Nephron (organoid): Measurements from ENCODE around the gene GJC2.
"Not testable (repeated sequence)": the region's sequence is repeated elsewhere in the genome, so short reads cannot be mapped to it uniquely, and the experiment has no call there.

Source experiments
- H3K27ac Mint-ChIP-seq, 3 experiments: 2 replicates each; pipeline ENCODE4 v1.8.0; 2020; ENCODE audit warnings: mixed read lengths in 3 of 3, mild to moderate bottlenecking in 2 of 3, moderate library complexity in 1 of 3
- H3K27me3 Mint-ChIP-seq: 2 replicates; pipeline ENCODE4 v1.8.0; 2021; ENCODE audit warnings: low read depth, mild to moderate bottlenecking, moderate library complexity, mixed read lengths
- H3K36me3 Mint-ChIP-seq: 2 replicates; pipeline ENCODE4 v1.8.0; 2020; ENCODE audit warnings: low read depth, mixed read lengths
- H3K4me1 Mint-ChIP-seq: 2 replicates; pipeline ENCODE4 v1.8.0; 2020; ENCODE audit warnings: mixed read lengths
- H3K4me3 Mint-ChIP-seq, 3 experiments: 2 replicates each; pipeline ENCODE4 v1.8.0; 2020; ENCODE audit warnings: mild to moderate bottlenecking in 3 of 3, mixed read lengths in 3 of 3, moderate library complexity in 2 of 3
- H3K9me3 Mint-ChIP-seq: 2 replicates; pipeline ENCODE4 v1.8.0; 2020; ENCODE audit warnings: mixed read lengths
- TF ChIP-seq, protein P1 (sequence below), 3 experiments: fragments of 200-600 bp; sonication (generic); IDR thresholded peaks; one replicate each; pipeline ENCODE4 v1.5.0; 2021; ENCODE audit warnings: antibody characterized with exemption in 3 of 3; ENCODE audit not compliant: unreplicated experiment in 3 of 3

The GJC2 gene

DNA sequence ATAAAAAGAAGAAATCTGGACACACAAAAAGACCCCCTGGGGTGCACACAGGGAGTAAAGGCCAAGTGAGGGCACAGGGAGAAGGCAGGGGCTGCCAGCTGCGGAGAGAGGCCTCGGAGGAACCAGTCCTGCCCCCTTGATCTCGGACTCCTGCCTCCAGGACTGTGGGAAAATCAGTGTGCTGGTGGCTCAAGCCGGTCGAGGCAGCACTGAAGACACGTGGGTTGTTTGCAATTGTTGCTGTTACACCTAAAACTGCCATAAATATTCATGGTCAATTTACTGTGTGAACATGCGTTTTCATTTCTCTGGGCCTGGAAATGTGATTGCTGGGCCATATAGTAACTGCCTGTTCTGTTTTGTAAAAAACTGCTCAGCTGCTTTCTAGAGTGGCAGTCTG lies 34.4 kb downstream of the GJC2 start:
- TF ChIP-seq, protein P1, sequence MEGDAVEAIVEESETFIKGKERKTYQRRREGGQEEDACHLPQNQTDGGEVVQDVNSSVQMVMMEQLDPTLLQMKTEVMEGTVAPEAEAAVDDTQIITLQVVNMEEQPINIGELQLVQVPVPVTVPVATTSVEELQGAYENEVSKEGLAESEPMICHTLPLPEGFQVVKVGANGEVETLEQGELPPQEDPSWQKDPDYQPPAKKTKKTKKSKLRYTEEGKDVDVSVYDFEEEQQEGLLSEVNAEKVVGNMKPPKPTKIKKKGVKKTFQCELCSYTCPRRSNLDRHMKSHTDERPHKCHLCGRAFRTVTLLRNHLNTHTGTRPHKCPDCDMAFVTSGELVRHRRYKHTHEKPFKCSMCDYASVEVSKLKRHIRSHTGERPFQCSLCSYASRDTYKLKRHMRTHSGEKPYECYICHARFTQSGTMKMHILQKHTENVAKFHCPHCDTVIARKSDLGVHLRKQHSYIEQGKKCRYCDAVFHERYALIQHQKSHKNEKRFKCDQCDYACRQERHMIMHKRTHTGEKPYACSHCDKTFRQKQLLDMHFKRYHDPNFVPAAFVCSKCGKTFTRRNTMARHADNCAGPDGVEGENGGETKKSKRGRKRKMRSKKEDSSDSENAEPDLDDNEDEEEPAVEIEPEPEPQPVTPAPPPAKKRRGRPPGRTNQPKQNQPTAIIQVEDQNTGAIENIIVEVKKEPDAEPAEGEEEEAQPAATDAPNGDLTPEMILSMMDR (IDR thresholded peaks at IDR 0.05; ENCODE audit: unreplicated experiment in 3 of 3), result no peak
- no peak overlapping the region for H3K4me3 Mint-ChIP-seq
- H3K36me3 Mint-ChIP-seq, result peaks cover 8% of the 10 kb centered on the region
- peak overlapping the region in 1 of 3 experiments; percentile 44 for H3K27ac Mint-ChIP-seq
- no peaks in the 10 kb centered on the region for H3K27me3 Mint-ChIP-seq
- peaks cover 13% of the 10 kb centered on the region for H3K9me3 Mint-ChIP-seq
- H3K4me1 Mint-ChIP-seq, result no peaks in the 10 kb centered on the region

DNA sequence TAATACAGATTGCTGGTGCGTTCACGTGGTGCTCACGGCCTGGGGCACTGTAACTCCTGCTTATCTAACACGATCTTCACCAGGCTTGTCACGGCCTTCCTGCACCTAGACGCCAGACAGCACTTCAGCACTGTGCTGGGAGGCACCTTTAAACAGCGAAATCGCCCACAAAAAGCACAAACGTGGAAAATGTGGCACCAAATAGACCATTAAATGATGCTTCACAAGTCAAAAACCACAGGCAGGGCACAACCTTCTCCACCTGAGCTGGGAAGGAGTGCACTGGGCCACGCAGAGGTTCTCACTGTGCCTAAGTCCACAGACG lies 35.9 kb downstream of the GJC2 start:
- peaks cover 16% of the 10 kb centered on the region for H3K9me3 Mint-ChIP-seq
- no peaks in the 10 kb centered on the region for H3K4me1 Mint-ChIP-seq
- H3K27me3 Mint-ChIP-seq, result no peaks in the 10 kb centered on the region
- H3K27ac Mint-ChIP-seq, result no peak overlapping the region
- H3K4me3 Mint-ChIP-seq, result no peak overlapping the region
- TF ChIP-seq, protein P1 (IDR thresholded peaks at IDR 0.05; ENCODE audit: unreplicated experiment in 3 of 3), result no peak
- peaks cover 4% of the 10 kb centered on the region for H3K36me3 Mint-ChIP-seq

DNA sequence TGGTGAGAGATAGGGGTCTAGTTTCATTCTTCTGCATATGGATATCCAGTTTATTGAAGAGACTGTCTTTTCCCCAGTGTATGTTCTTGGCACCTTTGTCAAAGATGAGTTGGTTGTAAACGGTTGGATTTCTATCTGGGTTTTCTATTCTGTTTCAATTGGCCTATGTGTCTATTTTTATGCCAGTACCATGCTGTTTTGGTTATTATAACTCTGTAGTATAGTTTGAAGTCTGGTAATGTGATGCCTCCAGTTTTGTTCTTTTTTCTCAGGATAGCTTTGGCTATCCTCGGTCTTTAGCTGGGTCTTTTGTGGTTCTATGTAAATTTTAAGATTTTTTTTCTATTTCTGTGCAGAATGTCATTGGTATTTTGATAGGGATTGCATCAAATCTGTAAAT lies 38.5 kb downstream of the GJC2 start:
- not testable (repeated sequence) for H3K27ac Mint-ChIP-seq, H3K27me3 Mint-ChIP-seq, H3K4me3 Mint-ChIP-seq, H3K4me1 Mint-ChIP-seq, H3K36me3 Mint-ChIP-seq
- peaks cover 16% of the 10 kb centered on the region for H3K9me3 Mint-ChIP-seq

- Mint-ChIP-seq H3K27ac (no peak overlapping the region), H3K4me1 (no peaks in the 10 kb centered on the region), H3K27me3 (no peaks in the 10 kb centered on the region), H3K9me3 (peaks cover 16% of the 10 kb centered on the region), H3K4me3 (no peak overlapping the region), H3K36me3 (peaks cover 4% of the 10 kb centered on the region)
- TF ChIP-seq, protein P1 (IDR thresholded peaks at IDR 0.05; ENCODE audit: unreplicated experiment in 3 of 3), result no peak
Measured at GRCh38 chr1:228190182-228190581, 40.5 kb downstream of the GJC2 start.

DNA sequence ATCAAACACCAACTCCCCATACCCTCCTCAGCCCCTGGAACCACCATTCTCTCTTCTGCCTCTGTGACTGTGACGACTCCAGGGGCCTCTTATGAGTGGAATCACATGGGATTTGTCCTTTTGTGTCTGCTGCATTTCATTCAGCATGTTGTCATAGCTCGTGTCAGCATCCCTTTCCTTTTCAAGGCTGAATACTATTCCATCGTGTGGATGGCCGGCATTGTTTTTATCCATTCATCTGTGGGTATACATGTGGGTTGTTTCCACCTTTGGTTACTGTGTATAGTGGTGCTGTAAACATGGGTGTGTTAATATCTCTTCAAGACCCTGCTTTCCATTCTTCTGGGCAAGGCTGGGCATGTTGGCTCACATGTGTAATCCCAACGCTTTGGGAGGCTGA lies 41.0 kb downstream of the GJC2 start:
- TF ChIP-seq, protein P1 (IDR thresholded peaks at IDR 0.05; ENCODE audit: unreplicated experiment in 3 of 3), result no peak
- Mint-ChIP-seq H3K4me1 (no peaks in the 10 kb centered on the region), H3K27me3 (no peaks in the 10 kb centered on the region), H3K4me3 (no peak overlapping the region), H3K27ac (no peak overlapping the region), H3K9me3 (peaks cover 16% of the 10 kb centered on the region), H3K36me3 (peaks cover 9% of the 10 kb centered on the region)

DNA sequence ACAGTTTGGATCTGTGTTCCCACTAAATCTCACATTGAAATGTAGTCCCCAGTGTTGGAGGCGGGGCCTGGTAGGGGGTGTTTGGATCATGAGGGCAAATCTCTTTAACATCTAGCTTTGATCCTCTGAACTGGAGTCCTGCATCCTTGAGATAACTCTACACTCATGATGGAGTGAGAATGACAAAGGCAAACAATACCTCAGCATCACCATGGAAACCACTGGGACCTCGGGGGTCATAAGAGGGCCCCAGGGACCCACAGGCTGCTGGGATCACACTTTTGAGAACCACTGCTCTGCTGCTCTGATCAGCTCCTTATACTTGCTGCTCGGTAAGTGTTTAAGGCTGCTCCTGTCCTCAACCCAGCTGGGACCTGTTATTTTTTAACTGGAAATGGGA lies 44.7 kb downstream of the GJC2 start:
- TF ChIP-seq, protein P1 (IDR thresholded peaks at IDR 0.05; ENCODE audit: unreplicated experiment in 3 of 3), result no peak
- peaks cover 19% of the 10 kb centered on the region for H3K36me3 Mint-ChIP-seq
- no peak overlapping the region for H3K27ac Mint-ChIP-seq
- H3K4me1 Mint-ChIP-seq, result no peaks in the 10 kb centered on the region
- no peak overlapping the region for H3K4me3 Mint-ChIP-seq
- H3K27me3 Mint-ChIP-seq, result no peaks in the 10 kb centered on the region
- peaks cover 17% of the 10 kb centered on the region for H3K9me3 Mint-ChIP-seq
